GM18861 (cell line): ENCODE data around the gene ZIC1.

Experiments
- ATAC-seq: cut with Tn5 transposase; IDR thresholded peaks from one replicate; pipeline ENCODE4 v1.9.1; 2021; ENCODE audit not compliant: unreplicated experiment

The ZIC1 gene

DNA sequence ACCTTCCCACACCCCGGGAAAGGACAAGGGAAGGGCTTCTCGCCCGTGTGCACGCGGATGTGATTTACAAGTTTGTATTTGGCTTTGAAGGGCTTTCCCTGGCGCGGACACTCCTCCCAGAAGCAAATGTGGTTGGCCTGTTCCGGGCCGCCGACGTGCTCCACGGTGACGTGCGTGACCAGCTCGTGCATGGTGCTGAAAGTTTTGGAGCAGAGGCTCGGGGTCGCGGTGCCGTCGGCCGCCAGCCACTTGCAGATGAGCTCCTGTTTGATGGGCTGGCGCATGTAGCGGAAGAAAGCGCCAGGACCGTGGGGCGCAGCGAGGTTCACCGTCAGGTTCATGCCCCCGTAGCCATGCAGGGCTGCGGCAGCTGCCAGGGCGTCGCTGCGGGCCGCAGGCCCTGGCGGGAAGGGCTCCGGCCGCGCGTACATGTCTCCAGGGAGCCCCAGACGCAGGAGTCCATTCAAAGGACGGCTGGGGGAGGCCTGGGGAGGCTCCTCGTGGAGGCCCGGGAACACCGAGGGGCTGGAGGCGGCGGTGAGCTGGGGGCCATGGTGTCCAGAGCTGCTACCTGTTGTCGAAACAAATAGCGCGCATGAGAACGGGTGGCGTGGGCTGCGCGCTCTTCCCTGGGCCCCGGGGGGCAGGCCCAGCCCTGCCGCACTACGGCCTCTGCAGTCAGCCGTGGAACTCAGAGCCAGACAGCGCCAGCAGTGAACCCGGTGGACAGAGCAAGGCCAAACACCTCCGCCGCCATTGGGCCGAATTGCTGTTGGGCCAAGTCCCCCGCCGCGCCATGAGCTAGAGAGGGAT, 13.1 kb upstream of the ZIC1 start:
- ATAC-seq: no peak

DNA sequence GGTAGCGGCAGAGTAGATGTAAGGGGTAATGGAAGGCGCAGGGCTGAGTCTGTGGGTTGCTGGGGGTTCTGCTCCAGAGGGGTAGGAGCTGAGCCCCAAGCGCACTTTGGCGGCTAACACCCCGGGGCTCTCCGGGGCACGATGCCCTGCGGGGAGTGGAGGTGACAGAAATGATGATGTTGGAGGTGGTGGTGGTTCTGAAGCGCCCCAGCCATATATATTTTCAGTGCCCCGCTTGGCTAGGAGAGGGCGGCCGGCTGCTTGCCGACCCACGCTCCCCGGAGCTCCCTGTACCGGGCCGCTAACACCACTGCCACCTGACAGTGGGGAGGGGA, 12.5 kb upstream of the ZIC1 start:
- no peak for ATAC-seq

DNA sequence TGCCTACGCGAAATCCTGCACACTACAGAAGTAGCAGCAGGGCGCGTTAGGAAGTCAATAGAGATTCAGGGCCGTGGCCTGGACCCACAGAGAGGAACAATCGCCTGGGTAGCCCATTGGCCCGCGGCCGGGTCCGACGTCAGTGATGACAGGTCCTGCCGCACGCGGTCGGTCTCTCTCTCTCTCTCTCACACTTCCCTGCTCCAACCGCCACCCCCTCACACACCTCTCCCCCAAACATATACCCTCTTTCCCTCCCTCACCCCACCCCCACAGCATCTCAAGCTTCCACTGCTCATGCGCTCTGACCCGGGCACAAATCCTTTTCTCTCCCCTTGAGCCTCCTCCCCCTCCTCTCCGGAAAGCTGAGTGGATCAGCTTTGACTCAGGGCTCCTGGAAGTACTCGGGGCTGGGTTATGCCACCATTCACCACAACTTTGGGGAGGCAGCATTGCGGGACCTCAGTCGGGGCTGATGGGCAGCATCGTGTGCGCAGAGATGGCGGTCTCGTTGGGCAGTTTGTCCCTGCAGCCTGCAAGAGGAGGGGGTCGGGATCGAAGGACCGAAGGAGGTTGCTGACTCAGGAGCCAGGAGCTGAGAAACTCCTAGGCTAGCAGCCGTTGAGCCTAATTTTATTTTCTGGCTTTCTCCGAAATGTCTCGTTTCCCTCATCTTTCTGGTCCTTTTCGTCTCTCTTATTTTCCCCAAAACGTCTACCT, 11.8 kb upstream of the ZIC1 start:
- no peak for ATAC-seq

DNA sequence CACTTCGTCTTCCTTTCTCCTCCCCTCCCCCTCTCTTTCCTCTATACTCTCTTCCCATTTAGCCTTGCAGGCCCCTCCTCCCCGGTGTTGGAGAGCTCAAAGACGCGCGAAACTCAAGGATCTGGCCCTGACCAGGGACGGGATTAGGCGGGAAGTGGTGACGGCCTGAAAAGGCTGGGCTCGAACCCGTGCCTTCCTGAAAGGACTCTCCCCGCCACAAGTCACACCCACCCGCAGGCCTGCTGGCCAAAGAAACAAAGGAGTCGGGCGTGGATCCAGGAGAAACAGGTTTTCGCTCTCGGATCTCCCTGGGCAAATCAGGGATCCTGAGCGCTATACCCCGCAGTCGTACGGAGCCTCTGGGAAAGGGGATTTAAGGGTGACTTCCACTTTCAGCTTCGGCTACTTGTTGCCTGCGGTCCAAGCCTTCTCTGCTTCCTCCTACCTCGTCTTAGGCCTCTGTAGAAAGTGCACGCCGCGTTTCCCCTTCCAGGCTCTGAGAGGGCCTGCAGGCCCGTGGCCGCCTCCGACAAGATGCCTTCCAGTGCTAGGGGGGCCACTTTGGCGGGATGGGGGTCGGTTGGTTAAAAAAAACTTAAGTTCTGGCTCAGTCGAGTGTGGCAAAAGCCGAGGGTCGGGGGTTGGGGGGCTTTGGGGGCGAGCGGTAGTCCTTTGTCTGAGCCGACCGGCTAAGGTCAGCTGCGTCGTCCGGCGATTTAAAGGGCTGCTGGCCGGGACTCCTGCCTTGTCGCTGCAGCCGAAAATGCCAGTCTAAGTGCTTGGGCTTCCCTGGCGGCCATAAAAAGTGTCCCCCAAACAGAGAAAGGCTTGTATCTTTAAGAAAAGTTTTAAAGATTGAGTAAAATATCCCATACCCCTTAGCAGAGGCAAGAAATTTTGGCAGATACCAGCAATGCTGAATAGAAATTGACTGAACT, 11.0 kb upstream of the ZIC1 start:
- no peak for ATAC-seq

DNA sequence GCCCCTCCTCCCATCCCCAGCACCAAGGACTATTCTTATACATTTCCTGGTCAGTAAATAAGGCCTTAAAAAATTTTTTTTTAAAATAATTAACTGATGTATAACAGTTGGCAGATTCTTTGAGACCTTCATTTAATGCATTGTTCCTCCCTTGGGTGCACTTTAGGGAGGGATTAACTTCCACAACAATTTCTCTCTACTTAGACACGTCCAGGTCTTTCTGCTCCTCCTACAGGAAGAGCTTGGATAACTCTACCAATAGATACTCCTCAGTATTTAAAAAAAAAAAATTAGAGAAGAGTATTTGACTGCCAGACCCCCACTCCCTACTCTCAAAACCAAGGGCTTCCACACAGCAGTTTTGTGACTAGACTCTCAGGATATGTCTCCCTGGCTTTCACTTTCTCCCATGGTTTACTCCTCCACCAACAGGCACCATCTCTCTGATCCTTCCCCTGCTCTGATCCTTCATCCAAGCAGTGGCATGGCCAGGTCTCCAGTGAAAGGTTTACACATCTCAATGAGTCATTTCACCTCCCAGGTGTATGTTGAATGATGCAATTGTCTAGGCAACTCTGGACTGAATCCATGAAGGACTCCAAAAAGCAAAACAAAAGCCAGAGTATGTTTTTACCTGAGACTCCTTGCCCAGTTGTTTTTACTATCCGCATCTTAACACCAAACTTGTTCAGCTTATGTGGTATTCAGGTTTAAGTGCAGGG, 10.2 kb upstream of the ZIC1 start:
- no peak for ATAC-seq

DNA sequence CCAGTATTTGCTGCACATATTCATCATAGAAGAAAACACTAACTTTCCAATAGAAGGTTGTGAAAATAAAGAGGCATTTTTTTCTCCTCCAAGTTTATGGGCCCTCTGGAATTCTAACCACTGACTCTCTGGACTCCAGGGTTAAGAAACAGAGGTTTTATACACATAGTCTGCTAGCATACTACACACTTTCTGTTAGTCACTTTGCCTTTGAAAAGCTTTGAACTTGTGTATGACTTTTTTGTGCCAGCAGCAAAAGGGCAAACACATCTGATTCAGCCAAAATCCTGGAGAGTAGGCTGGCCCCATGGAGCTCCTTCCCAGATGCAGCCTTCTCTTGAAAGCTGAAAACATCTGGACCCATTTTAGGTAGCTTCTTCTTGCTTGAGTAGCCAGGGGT, 9.1 kb upstream of the ZIC1 start:
- no peak for ATAC-seq

DNA sequence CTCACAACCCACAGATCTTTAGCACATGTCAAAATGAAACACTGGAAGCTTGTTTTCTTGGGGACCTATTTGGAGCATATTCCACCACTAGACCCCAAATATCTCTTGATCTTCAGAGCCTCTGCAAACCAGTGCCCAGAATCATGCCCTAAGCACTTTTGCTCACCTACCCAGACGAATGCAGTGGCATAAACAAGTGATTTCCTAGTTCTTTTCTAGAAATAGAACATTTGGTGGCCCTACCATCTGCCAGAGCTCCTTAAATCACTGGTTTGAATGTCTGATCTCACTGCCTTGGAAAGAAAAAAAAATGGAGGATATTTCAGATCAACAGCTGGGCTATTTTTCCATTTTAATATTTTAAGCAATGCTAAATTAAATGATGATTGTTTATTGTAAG, 8.2 kb upstream of the ZIC1 start:
- no peak for ATAC-seq

DNA sequence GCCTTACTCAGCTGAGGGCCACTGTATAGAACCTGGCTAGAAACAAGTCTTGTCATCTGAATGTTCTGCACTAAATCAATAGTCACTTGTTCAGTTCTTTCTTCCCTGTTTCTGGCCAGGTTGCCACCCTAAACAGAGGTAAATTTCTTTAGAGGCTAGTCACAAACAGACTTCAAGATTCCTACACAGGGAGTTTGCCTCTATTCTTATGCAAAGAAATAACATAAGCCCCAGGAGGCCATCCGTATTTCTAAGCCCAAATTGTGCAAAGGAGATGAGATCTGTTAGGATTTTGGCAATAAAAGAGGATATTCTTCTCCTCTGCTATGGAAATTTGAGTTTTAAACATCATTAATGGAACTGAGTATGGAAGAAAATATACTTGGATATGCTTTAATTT, 7.7 kb upstream of the ZIC1 start:
- ATAC-seq: no peak

DNA sequence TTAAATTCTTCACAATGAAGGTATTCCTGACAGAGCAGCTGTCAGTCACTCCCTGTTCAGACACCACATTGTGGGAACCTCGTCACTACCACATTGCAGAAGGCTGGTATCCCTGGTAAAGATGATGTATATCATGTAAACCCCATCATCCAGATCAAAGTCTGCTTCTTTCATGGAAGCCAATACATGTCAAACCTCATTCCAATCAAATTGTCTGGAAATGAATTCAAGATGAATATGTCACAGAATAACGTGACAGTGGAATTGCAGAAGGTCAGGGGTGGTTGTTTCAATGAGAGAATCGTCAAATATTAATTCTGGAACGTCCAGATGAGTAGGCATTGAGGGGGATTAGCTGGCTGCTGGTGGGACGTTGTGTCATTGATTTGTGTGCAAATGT, 7.0 kb upstream of the ZIC1 start:
- ATAC-seq: no peak

DNA sequence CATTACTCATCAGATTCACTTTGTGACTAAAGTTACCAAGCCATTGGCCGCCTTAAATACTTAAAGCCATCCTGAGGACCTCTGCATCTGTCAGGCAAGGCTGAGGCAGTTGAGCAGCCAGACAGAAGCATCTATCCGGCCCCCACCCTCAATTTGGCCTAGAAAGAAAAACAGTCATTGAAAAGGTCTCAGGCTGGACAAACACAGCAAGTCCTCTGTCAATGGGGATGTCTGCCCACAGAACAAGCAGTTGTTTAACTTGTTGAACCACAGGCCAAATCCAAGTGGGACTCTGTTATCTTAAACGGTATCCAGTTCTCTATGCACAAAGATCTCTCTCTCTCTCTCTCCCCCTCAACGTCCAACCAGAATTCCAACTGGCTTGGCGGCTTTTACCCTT, 5.7 kb upstream of the ZIC1 start:
- ATAC-seq: no peak

DNA sequence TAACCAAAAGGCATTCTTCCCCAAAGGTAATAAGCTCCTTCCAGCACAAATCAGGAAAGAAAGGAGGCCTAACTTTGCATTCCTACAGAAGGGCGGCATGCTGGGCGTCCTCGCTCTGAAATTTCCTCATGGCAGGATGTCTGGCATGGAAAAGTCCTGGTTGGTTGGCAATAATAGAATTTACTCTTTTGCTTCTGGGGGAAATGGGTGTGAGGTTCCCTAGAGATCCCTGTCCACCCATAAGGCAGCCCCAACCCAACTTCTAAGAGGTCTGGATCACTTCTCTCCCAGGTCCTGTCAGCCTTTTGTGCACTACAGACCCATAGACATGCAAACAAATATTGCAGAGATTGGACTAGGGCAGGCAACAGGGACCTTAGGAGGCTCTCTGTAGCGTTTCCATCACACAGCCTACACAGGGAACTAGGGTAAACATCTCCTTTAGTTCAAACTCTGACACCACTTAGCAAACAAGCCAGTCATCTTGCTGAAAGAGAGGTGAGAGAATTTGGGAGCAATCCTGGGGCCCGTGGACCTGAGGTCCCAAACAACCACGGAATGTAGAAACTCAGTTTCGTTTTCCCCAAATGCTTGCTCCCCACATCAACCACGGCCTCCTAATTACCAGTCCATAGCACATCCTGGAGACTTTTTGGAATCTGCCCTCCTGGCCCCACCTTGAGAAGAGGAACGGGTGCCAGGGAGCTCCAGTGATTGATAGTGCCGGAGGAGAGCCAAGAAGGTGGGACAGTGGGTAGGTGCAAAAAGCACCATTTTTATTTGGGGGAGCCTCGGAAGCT, 5.0 kb upstream of the ZIC1 start:
- no peak for ATAC-seq

DNA sequence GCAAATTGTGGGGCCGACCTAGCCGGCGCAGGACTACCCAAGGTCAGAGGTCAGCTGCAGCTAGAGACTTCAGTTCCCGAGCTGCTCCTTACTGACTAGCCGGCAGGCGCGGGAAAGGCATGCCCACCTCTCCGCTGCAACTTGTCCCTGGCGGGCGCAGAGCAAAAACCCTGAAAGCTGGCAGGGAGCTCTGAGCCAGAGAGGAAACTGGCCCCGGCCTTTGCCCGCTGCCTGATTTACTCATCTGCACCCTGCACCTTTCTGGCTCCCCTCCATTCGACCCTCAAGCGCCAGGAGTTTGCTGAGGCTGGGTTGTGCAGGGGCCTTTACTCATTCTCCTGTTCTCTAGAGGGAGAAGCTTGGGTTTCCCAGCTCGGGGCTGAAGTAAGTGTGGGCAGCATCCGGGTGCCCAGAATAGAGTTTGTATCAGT, 4.3 kb upstream of the ZIC1 start:
- ATAC-seq: no peak

DNA sequence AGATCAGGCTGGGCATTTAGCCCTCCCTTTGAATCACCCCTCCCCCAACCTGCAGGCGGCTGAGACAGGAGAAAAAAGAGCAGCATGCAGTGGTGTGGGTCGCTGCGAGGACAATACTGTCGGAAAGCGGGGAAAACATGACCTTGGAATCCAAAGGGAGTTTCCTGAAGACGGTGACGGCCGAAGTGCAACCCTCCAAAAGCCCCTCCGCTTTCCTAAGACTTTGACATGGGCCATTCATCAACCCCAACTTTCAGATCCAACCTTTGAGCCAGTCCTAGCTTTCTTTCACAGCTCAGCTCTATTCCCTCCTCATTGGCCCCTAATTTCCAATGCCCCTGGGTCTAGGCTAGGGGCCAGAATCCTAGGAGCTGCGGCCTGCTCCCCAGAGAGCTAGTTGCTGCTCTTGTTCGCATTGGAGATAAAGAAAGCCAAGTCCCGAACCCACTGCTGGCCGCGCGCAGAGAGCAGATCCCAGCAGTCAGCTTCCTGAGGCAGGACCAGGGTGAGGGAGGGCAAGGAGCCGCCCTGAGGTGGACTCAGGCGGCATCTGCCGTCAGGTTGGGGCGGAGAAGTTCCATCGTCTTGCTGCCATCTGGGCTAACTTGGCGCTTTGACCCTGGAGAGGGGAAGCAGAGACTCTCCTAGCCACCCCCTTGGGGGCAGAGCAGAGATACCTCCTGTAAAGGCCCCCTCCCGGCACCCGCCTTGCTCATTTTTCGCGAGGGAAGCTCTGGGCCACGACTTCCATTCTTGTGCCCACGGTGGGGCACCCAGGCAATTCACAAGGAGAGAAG, 3.7 kb upstream of the ZIC1 start:
- ATAC-seq: no peak

DNA sequence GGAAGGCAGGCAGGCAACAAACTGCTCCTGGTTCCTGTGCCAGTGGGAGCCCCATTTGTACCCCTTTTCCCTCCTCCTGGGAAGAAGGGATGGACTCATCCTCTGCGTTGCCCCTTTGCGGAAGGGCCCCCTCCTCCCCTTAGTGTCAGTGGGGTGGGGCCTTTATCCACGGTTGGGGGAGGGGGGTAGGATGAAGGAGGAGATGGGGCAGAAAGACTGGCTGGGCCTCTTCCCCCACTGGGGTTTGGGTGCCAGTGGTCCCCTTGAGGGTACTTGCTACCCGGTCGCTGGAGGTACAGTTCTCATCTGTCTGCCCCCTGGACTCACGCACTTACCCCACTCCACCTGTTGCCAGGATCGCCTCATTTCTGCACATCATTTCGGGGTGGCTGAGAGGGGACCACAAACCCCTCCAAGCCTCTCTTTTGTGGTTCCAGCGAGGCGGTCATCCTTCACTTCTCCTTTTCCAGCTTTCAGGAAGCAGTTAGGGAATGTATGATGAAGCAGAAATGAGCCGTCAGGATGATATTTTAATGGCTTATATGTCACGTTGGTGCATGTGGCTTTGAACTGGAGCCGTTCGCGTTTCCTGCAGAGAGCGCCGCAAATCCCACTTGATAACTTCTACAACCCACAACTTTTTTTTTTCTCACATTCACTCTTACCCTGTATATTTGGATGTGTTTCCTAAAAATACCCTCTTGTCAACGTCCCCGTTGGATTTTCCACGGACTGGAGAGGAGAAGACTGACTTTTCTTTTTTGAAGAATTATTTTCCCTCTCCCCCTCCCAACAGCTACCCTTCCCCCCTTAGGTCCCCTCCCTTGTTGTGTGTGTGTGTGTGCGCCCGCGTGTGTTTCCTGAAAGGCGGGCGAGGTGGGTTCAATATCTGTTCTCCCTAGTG, 2.9 kb upstream of the ZIC1 start, which contains the start of gene ZIC4:
Gene ZIC4, minus strand, starts transcription at position 516 of the 904 bp plus-strand sequence. CDS start 3,746 bp downstream, outside the sequence.
- no peak for ATAC-seq

DNA sequence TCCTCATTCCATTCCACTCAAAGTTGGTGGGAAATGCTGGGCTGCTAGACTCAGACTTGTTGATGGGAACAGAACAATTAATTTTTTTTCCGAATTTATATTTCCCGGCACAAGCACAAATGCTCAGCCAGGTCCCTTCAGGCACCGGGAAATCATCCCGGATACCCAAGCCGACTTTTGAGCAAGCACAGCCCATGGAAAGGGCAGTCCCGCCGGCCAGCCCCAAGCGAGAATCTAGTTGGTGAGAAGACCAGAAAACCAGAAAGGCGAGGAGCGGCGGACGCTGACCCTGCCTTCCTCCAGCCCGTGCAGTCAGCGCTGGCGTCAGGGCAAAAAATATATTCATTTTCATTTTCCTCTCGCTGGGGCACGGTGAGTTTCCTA, 2.1 kb upstream of the ZIC1 start:
- no peak for ATAC-seq

DNA sequence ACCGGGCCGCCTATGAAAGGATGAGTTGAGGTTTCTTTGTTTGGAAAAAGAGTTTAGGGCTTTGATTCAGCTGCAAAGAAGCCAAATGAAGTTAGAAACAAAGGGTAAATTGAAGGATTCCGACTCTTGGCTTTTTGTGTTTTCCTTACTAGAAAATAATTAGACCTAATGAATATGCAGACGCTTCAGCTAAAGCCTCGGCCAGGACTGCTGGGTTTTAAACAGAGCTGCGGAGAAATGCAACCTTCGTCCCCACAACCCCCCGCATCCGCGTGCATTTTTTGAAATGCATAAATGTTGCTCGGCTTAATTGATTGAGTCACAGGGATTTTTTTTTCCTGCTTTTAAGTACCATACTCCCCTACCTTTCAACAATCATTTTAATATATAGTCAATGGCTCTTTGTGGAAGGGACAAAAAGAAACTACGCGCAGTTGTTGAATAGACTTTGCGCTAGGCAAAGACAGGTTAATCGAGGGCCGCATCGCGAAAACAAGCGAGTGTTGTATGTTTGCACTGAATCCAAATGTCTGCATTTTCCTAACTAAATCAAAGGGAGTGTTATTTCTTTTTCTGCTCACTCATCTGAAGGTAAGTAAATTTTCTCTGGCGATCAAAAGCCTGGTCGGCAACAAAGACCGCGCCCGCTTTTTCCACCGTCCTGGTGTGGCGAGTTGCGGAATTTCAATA, 1.5 kb upstream of the ZIC1 start:
- ATAC-seq: no peak

DNA sequence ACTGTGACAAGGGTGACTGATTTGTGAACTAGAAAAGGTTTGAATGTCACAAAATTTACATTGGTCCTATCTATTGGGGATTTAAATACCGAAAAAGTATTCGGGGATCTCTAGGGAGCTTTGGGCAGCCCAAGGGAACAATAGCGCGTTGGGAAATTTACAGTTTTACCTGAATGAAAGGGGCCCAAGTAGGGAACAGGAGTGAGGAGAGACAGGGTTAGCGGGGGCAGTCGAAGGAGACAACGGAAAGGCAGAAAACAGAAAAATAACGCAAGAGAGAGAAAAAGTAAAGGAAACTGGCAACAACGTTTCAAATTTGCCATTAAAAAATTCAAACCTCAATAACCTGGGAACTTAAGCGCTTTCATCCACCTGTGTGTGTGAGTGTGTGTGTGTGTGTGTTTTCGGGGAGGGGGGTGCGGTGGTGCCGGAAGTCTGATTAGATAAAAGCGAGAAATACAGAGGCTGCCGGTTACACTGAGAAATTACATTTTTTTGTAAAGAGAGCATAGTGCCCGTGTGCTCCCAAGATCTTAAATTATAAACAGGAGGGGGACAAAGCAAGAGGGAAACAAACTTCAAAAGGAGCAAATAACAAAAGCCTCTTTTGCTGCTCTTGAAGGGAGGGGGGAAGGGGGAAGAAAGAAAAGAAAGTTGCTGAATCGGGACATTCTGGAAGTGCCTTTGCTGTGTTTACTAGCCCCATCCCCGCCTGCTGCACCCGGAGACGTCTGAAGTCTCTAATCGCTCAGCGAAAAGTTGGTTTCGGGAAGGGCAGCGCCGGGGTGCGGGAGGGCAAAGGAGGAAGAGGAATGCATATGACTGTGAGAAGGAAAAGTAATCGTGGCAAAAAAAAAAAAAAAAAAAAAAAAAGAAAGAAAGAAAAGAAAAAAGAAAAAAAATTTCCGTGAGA, 721 bp upstream of the ZIC1 start:
- ATAC-seq: no peak
